HepG2 (cell line): Measurements from ENCODE around the gene PRPF18.

Source experiments
- BRF2 ChIP-seq: sonication (generic); formaldehyde crosslinking; IDR thresholded peaks from 2 replicates; pipeline ENCODE4 v1.8.1; 2022; ENCODE audit warnings: mild to moderate bottlenecking, missing genetic modification reagents
- CTCF ChIP-seq: sonication (generic); formaldehyde crosslinking; IDR thresholded peaks from 2 replicates; pipeline ENCODE4 v1.5.0; 2020; ENCODE audit warnings: mild to moderate bottlenecking, missing genetic modification reagents, moderate library complexity
- NR2C2 ChIP-seq: sonication (generic); formaldehyde crosslinking; IDR thresholded peaks from 2 replicates; pipeline ENCODE4 v1.4.0; 2020; ENCODE audit warnings: missing genetic modification reagents, mild to moderate bottlenecking, moderate library complexity, borderline replicate concordance
- POLR2A ChIP-seq, 2 experiments: IDR thresholded peaks; 2 replicates each; pipeline ENCODE4 v1.6.1; 2011; ENCODE audit warnings: low read depth in 2 of 2, low read length in 2 of 2, mild to moderate bottlenecking in 1 of 2, moderate library complexity in 1 of 2; ENCODE audit not compliant: insufficient read depth in 1 of 2
- ZNF790 ChIP-seq: sonication (generic); formaldehyde crosslinking; IDR thresholded peaks from 2 replicates; pipeline ENCODE4 v1.8.0; 2022; ENCODE audit warnings: missing genetic modification reagents, mild to moderate bottlenecking, borderline replicate concordance

GRCh38 chr10:13624630-13625029 is 37.9 kb downstream of the PRPF18 start:
- TF ChIP-seq ZNF790 (CRISPR knock-in tag), result no peak
- no peak for TF ChIP-seq NR2C2 (CRISPR knock-in tag)
- no peak for TF ChIP-seq POLR2A (IDR thresholded peaks at IDR 0.05; ENCODE audit: insufficient read depth in 1 of 2, low read depth in 2 of 2, low read length in 2 of 2)
- TF ChIP-seq BRF2 (CRISPR knock-in tag), result no peak
- TF ChIP-seq CTCF (CRISPR knock-in tag), result no peak
